ENCODE measurements around the gene RASA3. TPM values are rescaled to one million over a fixed set of nuclear protein-coding genes. Genes with fewer than 3 reads are reported as not detected.

The RASA3 gene
- polyA plus RNA-seq, 3 donors: 9.0 to 32.6 (median 16.6) TPM

- Mint-ChIP-seq H3K27me3 (ENCODE audit: low read depth in 3 of 3) (peaks cover 1 to 4% (median 2%) of the 10 kb centered on the region in 3 donors), H3K27ac (no peak overlapping the region), H3K36me3 (peaks cover 61 to 62% of the 10 kb centered on the region in 2 donors), H3K4me1 (peaks cover 50% of the 10 kb centered on the region), H3K9me3 (peaks cover 0 to 2% (median 0%) of the 10 kb centered on the region in 7 donors), H3K4me3 (no peak overlapping the region)
- H3K27me3 ChIP-seq (ENCODE audit: control insufficient read depth in 2 of 2, insufficient read depth in 2 of 2, low read length in 2 of 2): no peaks in the 10 kb centered on the region
- peaks cover 41% of the 10 kb centered on the region for H3K79me2 ChIP-seq (ENCODE audit: insufficient read depth, low read length)
- H4K20me1 ChIP-seq (ENCODE audit: insufficient read depth, low read length): peaks cover 92% of the 10 kb centered on the region
- peaks cover 22 to 49% of the 10 kb centered on the region in 2 donors for H3K4me1 ChIP-seq (ENCODE audit: control insufficient read depth in 1 of 2, insufficient read depth in 2 of 2, low read length in 2 of 2)
- no peaks in the 10 kb centered on the region for H3K9me3 ChIP-seq (replicated peaks in 1 of 2; ENCODE audit: control insufficient read depth in 1 of 2, insufficient read depth in 1 of 2, low read length in 2 of 2)
- H3K27ac ChIP-seq (ENCODE audit: low read depth in 1 of 2, low read length in 2 of 2): no peak overlapping the region
- 95% methylated on average over 34 of the region's 41 CpGs for WGBS (ENCODE audit: insufficient coverage)
- H3K36me3 ChIP-seq (replicated peaks in 1 of 2; ENCODE audit: control insufficient read depth in 1 of 2, insufficient read depth in 2 of 2, low read length in 2 of 2): peaks cover 30 to 60% of the 10 kb centered on the region in 2 donors
- no peak overlapping the region for H2AFZ ChIP-seq (ENCODE audit: insufficient read depth, low read depth, low read length, poor library complexity, severe bottlenecking)
- no peak for DNase-seq
- no peak overlapping the region for H3K4me2 ChIP-seq (replicated peaks; ENCODE audit: extremely low read depth, low read length, poor library complexity, severe bottlenecking)
- intact Hi-C loops (cut with micrococcal nuclease): no loop called here
- H3K9ac ChIP-seq (ENCODE audit: insufficient read depth, low read length, poor library complexity, severe bottlenecking): no peak overlapping the region
- TF ChIP-seq CTCF (IDR thresholded peaks at IDR 0.05): no peak
- H3K4me3 ChIP-seq (replicated peaks in 1 of 3; ENCODE audit: low read depth in 2 of 3, low read length in 3 of 3): no peak overlapping the region
Observed at GRCh38 chr13:114050536-114051450, 81.6 kb downstream of the RASA3 start.

GRCh38 chr13:114049626-114050101, 82.8 kb downstream of the RASA3 start:
- no peaks in the 10 kb centered on the region for H3K9me3 ChIP-seq (replicated peaks in 1 of 2; ENCODE audit: control insufficient read depth in 1 of 2, insufficient read depth in 1 of 2, low read length in 2 of 2)
- H3K36me3 Mint-ChIP-seq: peaks cover 59 to 61% of the 10 kb centered on the region in 2 donors
- peaks cover 0 to 2% (median 0%) of the 10 kb centered on the region in 7 donors for H3K9me3 Mint-ChIP-seq
- intact Hi-C loops (cut with micrococcal nuclease): no loop called here
- peaks cover 1 to 4% (median 2%) of the 10 kb centered on the region in 3 donors for H3K27me3 Mint-ChIP-seq (ENCODE audit: low read depth in 3 of 3)
- no peak overlapping the region for H3K4me3 Mint-ChIP-seq
- no peak overlapping the region for H3K27ac ChIP-seq (ENCODE audit: low read depth in 1 of 2, low read length in 2 of 2)
- peaks cover 32 to 55% of the 10 kb centered on the region in 2 donors for H3K4me1 ChIP-seq (ENCODE audit: control insufficient read depth in 1 of 2, insufficient read depth in 2 of 2, low read length in 2 of 2)
- peaks cover 58% of the 10 kb centered on the region for H3K4me1 Mint-ChIP-seq
- DNase-seq: no peak
- H2AFZ ChIP-seq (ENCODE audit: insufficient read depth, low read depth, low read length, poor library complexity, severe bottlenecking): no peak overlapping the region
- H4K20me1 ChIP-seq (ENCODE audit: insufficient read depth, low read length): peaks cover 92% of the 10 kb centered on the region
- peaks cover 38% of the 10 kb centered on the region for H3K79me2 ChIP-seq (ENCODE audit: insufficient read depth, low read length)
- WGBS (ENCODE audit: insufficient coverage): 96% methylated on average over 18 of the region's 18 CpGs
- H3K27me3 ChIP-seq (ENCODE audit: control insufficient read depth in 2 of 2, insufficient read depth in 2 of 2, low read length in 2 of 2): no peaks in the 10 kb centered on the region
- H3K4me2 ChIP-seq (replicated peaks; ENCODE audit: extremely low read depth, low read length, poor library complexity, severe bottlenecking): no peak overlapping the region
- no peak overlapping the region for H3K9ac ChIP-seq (ENCODE audit: insufficient read depth, low read length, poor library complexity, severe bottlenecking)
- H3K27ac Mint-ChIP-seq: peak overlapping the region in 2 of 7 donors; percentile 20 to 28
- H3K36me3 ChIP-seq (replicated peaks in 1 of 2; ENCODE audit: control insufficient read depth in 1 of 2, insufficient read depth in 2 of 2, low read length in 2 of 2): peaks cover 19 to 49% of the 10 kb centered on the region in 2 donors
- TF ChIP-seq CTCF (IDR thresholded peaks at IDR 0.05): no peak
- H3K4me3 ChIP-seq (replicated peaks in 1 of 3; ENCODE audit: low read depth in 2 of 3, low read length in 3 of 3): no peak overlapping the region
